ENCODE data around the gene PARN. TPM values are rescaled to one million over a fixed set of nuclear protein-coding genes. Genes with fewer than 3 reads are reported as not detected.
A peak's percentile ranks its signal among the peaks of the same experiment; 100 is the strongest.

Gene PARN
- total and polyA plus RNA-seq, 9 of the 15 experiments (the other 6 are each of a cell fraction or from before 2014, with no cell fraction given): 9.6 to 51.3 (median 40.4) TPM

DNA sequence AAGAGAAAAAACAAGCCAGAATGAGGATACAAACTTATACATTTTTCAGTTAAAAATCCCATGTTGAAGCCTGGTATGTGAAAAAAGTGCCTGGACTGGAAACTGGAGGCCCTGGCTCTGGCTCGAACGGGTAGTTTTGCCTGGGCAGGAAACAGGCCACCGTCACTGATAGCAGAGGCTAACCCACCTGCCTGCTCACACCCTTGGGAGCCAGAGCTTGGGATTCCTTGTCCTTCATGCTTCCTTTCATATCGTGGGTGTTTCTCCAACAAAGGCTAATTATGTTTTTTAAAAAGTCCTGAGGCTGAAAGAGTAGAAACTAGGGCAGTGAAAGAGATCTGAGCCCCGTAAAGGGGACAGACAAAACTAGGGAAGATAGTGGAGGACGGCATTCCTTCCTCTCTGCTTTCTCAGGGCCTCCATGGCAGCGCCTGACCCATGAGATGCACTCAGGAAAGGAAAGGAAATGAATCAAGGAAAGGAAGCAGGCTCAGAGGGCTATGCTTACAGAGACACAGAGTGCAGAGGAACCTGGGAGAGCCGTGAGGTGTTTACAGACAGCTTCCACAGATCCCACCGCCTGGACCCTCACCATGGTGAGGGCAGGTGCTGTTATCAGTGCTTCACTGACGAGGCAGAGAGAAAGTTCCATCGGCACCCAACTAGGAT is 138.1 kb downstream of the PARN start:
- no peak overlapping the region for H3K4me2 ChIP-seq (ENCODE audit: insufficient read depth, low read length)
- no peak overlapping the region for H3K27ac ChIP-seq (ENCODE audit: extremely low read depth, low read depth, low read length)
- H3K79me2 ChIP-seq (ENCODE audit: control insufficient read depth, insufficient read depth, low read length): peaks cover 11% of the 10 kb centered on the region; the same call in 1 of the 3 replicates
- no peaks in the 10 kb centered on the region for H4K20me1 ChIP-seq (replicated peaks; ENCODE audit: control insufficient read depth, insufficient read depth, low read length)
- intact Hi-C loops (cut with micrococcal nuclease) (no loop called here), in situ Hi-C loops (cut with MboI) (no loop called here)
- POLR2A ChIA-PET: interaction anchor here (0.5 to 0.6 kb wide), 2 partner anchors 19 to 34 kb away, joined by 3 read pairs; no protein-coding TSS in a partner anchor
- H3K36me3 ChIP-seq (ENCODE audit: control insufficient read depth, insufficient read depth, low read length): no peaks in the 10 kb centered on the region
- no peak overlapping the region for H3K4me3 ChIP-seq
- ATAC-seq: no peak
- CTCF ChIA-PET (ENCODE audit: low intra/inter-chr PET ratio): no interaction called here
- TF ChIP-seq TAF15 (IDR thresholded peaks at IDR 0.05; ENCODE audit: low read depth, low read length) (no peak), ZNF197 (CRISPR knock-in tag; IDR thresholded peaks at IDR 0.05; ENCODE audit: low read depth) (no peak), ATF1 (CRISPR knock-in tag; IDR thresholded peaks at IDR 0.05) (no peak), ATF1 (tag; IDR thresholded peaks at IDR 0.05) (no peak), ZNF507 (tag; conservative IDR thresholded peaks at IDR 0.05) (no peak)
- H3K9me1 ChIP-seq (ENCODE audit: control insufficient read depth, insufficient read depth, low read length): no peaks in the 10 kb centered on the region
- H3K9me3 ChIP-seq (replicated peaks; ENCODE audit: control insufficient read depth, insufficient read depth, low read depth, low read length): no peaks in the 10 kb centered on the region
- no TSS peak for BruUV-seq (replicated peaks)
- H3K9ac ChIP-seq (ENCODE audit: insufficient read depth in 1 of 2, low read depth in 2 of 2, low read length in 2 of 2): no peak overlapping the region
- DNase-seq (ENCODE audit: extremely low read depth in 1 of 4, low spot score in 3 of 4): no peak
- peaks cover 0 to 23% of the 10 kb centered on the region in 2 experiments; a peak in 4 of 5 replicates for H3K4me1 ChIP-seq (replicated peaks in 1 of 2; ENCODE audit: control insufficient read depth in 2 of 2, insufficient read depth in 2 of 2, low read length in 2 of 2)
- FAIRE-seq: no peak
- H3K27me3 ChIP-seq (ENCODE audit: control insufficient read depth in 2 of 2, insufficient read depth in 2 of 2, low read length in 2 of 2): no peaks in the 10 kb centered on the region
- no peak overlapping the region for H2AFZ ChIP-seq (ENCODE audit: low read depth, low read length)
- 65% methylated on average over 11 of the region's 11 CpGs for WGBS (ENCODE audit: insufficient coverage, low coverage, missing lambda C conversion rate)

DNA sequence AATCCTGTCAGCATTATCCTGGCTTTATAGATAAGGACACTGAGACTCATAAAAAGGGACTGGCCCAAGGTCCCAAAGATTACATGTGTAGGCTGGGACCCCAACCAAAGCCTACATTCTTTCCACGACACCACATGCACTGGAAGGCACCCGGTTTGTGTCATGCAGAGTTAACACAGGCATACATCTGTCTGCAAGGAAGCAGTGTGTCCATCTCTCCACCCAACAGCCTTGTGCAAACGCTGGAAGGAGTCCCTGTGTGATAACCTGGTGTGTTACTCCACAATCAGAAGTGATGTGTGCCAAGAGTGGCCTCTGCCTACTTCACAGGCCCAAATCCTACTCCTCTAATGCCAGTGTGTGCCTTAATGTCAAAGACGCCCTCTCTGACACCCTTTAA is 139.8 kb downstream of the PARN start:
- 35% methylated on average over 4 of the region's 4 CpGs for WGBS (ENCODE audit: insufficient coverage, low coverage, missing lambda C conversion rate)
- TF ChIP-seq NBN (IDR thresholded peaks at IDR 0.05; ENCODE audit: low read depth): no peak
- TF ChIP-seq ZNF644 (tag; IDR thresholded peaks at IDR 0.05; ENCODE audit: low read depth): no peak
- TF ChIP-seq CBFA2T3 (IDR thresholded peaks at IDR 0.05): peak; percentile 43; the same call in 1 of the 2 replicates
- 0 out of 2 replicates have a peak, but pooled peaks have one; percentile 5 for TF ChIP-seq CBFA2T2 (conservative IDR thresholded peaks at IDR 0.05)
- POLR2A ChIA-PET: no interaction called here
- no peaks in the 10 kb centered on the region for H4K20me1 ChIP-seq (replicated peaks; ENCODE audit: control insufficient read depth, insufficient read depth, low read length)
- peaks cover 7 to 36% of the 10 kb centered on the region in 2 experiments for H3K4me1 ChIP-seq (replicated peaks in 1 of 2; ENCODE audit: control insufficient read depth in 2 of 2, insufficient read depth in 2 of 2, low read length in 2 of 2)
- H3K79me2 ChIP-seq (ENCODE audit: control insufficient read depth, insufficient read depth, low read length): peaks cover 14% of the 10 kb centered on the region; the same call in 1 of the 3 replicates
- BruUV-seq (replicated peaks): no TSS peak
- H3K4me2 ChIP-seq (ENCODE audit: insufficient read depth, low read length): no peak overlapping the region; the same call in 1 of the 2 replicates
- FAIRE-seq (no peak), DNase-seq (ENCODE audit: extremely low read depth in 1 of 4, low spot score in 3 of 4) (peak in 1 of 4 experiments; percentile 18), ATAC-seq (no peak)
- H3K9ac ChIP-seq (ENCODE audit: insufficient read depth in 1 of 2, low read depth in 2 of 2, low read length in 2 of 2): peak overlapping the region in 1 of 2 experiments; percentile 4; a peak in 1 of 4 replicates
- no peak overlapping the region for H2AFZ ChIP-seq (ENCODE audit: low read depth, low read length)
- H3K27me3 ChIP-seq (ENCODE audit: control insufficient read depth in 2 of 2, insufficient read depth in 2 of 2, low read length in 2 of 2): no peaks in the 10 kb centered on the region
- peak overlapping the region; percentile 29; the same call in 1 of the 3 replicates for H3K27ac ChIP-seq (ENCODE audit: extremely low read depth, low read depth, low read length)
- CTCF ChIA-PET (ENCODE audit: low intra/inter-chr PET ratio): no interaction called here
- H3K9me3 ChIP-seq (replicated peaks; ENCODE audit: control insufficient read depth, insufficient read depth, low read depth, low read length): no peaks in the 10 kb centered on the region
- in situ Hi-C loops (cut with MboI) (no loop called here), intact Hi-C loops (cut with micrococcal nuclease) (no loop called here)
- no peak overlapping the region for H3K4me3 ChIP-seq
- H3K36me3 ChIP-seq (ENCODE audit: control insufficient read depth, insufficient read depth, low read length): no peaks in the 10 kb centered on the region
- H3K9me1 ChIP-seq (ENCODE audit: control insufficient read depth, insufficient read depth, low read length): no peaks in the 10 kb centered on the region

All from K562 (cell line).